WTC11 (cell line): Measurements from ENCODE around the gene PLXDC1. TPM values are rescaled to one million over a fixed set of nuclear protein-coding genes. Genes with fewer than 3 reads are reported as not detected.

Experiments used
- ATAC-seq: fragments of 200-7000 bp; cut with Tn5 transposase; 2 replicates; pipeline ENCODE4 v1.10.0; 2021; ENCODE audit warnings: mild to moderate bottlenecking, moderate library complexity
- CTCF ChIA-PET: fragments of 300-600 bp; sonication (Branson Sonifier 250); formaldehyde crosslinking; loops from one replicate; lab custom pipeline; 2021; ENCODE audit warnings: antibody characterized with exemption; lab: Charles Lee
- POLR2A ChIA-PET: fragments of 350-600 bp; sonication (Branson Sonifier 250); formaldehyde crosslinking; loops from one replicate; lab custom pipeline; 2021; ENCODE audit warnings: antibody characterized with exemption; lab: Charles Lee
- DNase-seq: peaks from one replicate; pipeline ENCODE4 v3.0.0; 2021; ENCODE audit warnings: low spot score
- H3K27ac Mint-ChIP-seq: 2 replicates; pipeline ENCODE4 v1.8.0; 2021; ENCODE audit warnings: mixed read lengths
- H3K27me3 Mint-ChIP-seq: 2 replicates; pipeline ENCODE4 v1.8.0; 2021; ENCODE audit warnings: low read depth, mild to moderate bottlenecking, moderate library complexity, mixed read lengths
- H3K36me3 Mint-ChIP-seq: 2 replicates; pipeline ENCODE4 v1.8.0; 2021; ENCODE audit warnings: mixed read lengths
- H3K4me1 Mint-ChIP-seq: 2 replicates; pipeline ENCODE4 v1.8.0; 2022; ENCODE audit warnings: mixed read lengths
- H3K4me3 Mint-ChIP-seq: 2 replicates; pipeline ENCODE4 v1.8.0; 2021; ENCODE audit warnings: mild to moderate bottlenecking, moderate library complexity, mixed read lengths
- H3K9me3 Mint-ChIP-seq: 2 replicates; pipeline ENCODE4 v1.8.0; 2021; ENCODE audit warnings: mixed read lengths
- ATF1 ChIP-seq: sonication (generic); formaldehyde crosslinking; IDR thresholded peaks from 2 replicates; pipeline ENCODE4 v1.8.1; 2023; ENCODE audit warnings: mild to moderate bottlenecking, moderate library complexity, missing genetic modification reagents
- CBFB ChIP-seq: sonication (generic); formaldehyde crosslinking; IDR thresholded peaks from 2 replicates; pipeline ENCODE4 v1.8.1; 2022; ENCODE audit warnings: mild to moderate bottlenecking, low read depth, missing genetic modification reagents
- ESRRA ChIP-seq: sonication (generic); formaldehyde crosslinking; IDR thresholded peaks from 2 replicates; pipeline ENCODE4 v1.8.1; 2022; ENCODE audit warnings: mild to moderate bottlenecking, missing genetic modification reagents, borderline replicate concordance
- FOXK1 ChIP-seq: sonication (generic); formaldehyde crosslinking; IDR thresholded peaks from 2 replicates; pipeline ENCODE4 v1.8.0; 2022; ENCODE audit warnings: mild to moderate bottlenecking, moderate library complexity, missing genetic modification reagents
- GABPB1 ChIP-seq: sonication (generic); formaldehyde crosslinking; IDR thresholded peaks from 2 replicates; pipeline ENCODE4 v1.8.1; 2023; ENCODE audit warnings: mild to moderate bottlenecking, missing genetic modification reagents
- GTF2I ChIP-seq: fragments of 250-450 bp; sonication (Bioruptor Pico); conservative IDR thresholded peaks from 2 replicates; pipeline ENCODE4 v1.4.0; 2021; ENCODE audit warnings: mild to moderate bottlenecking
- JUN ChIP-seq: sonication (generic); formaldehyde crosslinking; IDR thresholded peaks from 2 replicates; pipeline ENCODE4 v1.8.0; 2023; ENCODE audit warnings: mild to moderate bottlenecking, missing genetic modification reagents
- KAT7 ChIP-seq: sonication (generic); formaldehyde crosslinking; IDR thresholded peaks from 2 replicates; pipeline ENCODE4 v1.8.1; 2023; ENCODE audit warnings: missing genetic modification reagents, mild to moderate bottlenecking, borderline replicate concordance
- NFATC4 ChIP-seq: fragments of 250-450 bp; sonication (Bioruptor Pico); IDR thresholded peaks from 2 replicates; pipeline ENCODE4 v1.9.0; 2021; ENCODE audit warnings: mild to moderate bottlenecking
- NR1H2 ChIP-seq: sonication (generic); formaldehyde crosslinking; IDR thresholded peaks from 2 replicates; pipeline ENCODE4 v1.9.0; 2021; ENCODE audit warnings: mild to moderate bottlenecking, moderate library complexity, missing genetic modification reagents
- RORB ChIP-seq: fragments of 250-450 bp; sonication (Bioruptor Pico); IDR thresholded peaks from 2 replicates; pipeline ENCODE4 v1.9.0; 2021; ENCODE audit warnings: mild to moderate bottlenecking
- SP1 ChIP-seq: sonication (generic); formaldehyde crosslinking; conservative IDR thresholded peaks from 2 replicates; pipeline ENCODE4 v1.8.1; 2022; ENCODE audit warnings: missing genetic modification reagents
- TEAD1 ChIP-seq: sonication (generic); formaldehyde crosslinking; IDR thresholded peaks from 2 replicates; pipeline ENCODE4 v1.8.0; 2022; ENCODE audit warnings: mild to moderate bottlenecking, missing genetic modification reagents
- TEAD4 ChIP-seq: sonication (generic); formaldehyde crosslinking; IDR thresholded peaks from 2 replicates; pipeline ENCODE4 v1.8.0; 2022; ENCODE audit warnings: mild to moderate bottlenecking, missing genetic modification reagents
- ZNF138 ChIP-seq: sonication (generic); formaldehyde crosslinking; conservative IDR thresholded peaks from 2 replicates; pipeline ENCODE4 v1.8.1; 2022; ENCODE audit warnings: mild to moderate bottlenecking, moderate library complexity, missing genetic modification reagents
- ZNF219 ChIP-seq: sonication (generic); formaldehyde crosslinking; IDR thresholded peaks from 2 replicates; pipeline ENCODE4 v1.8.0; 2023; ENCODE audit warnings: missing genetic modification reagents, mild to moderate bottlenecking, borderline replicate concordance
- ZNF396 ChIP-seq: fragments of 250-450 bp; sonication (Bioruptor Pico); IDR thresholded peaks from 2 replicates; pipeline ENCODE4 v1.8.0; 2021; ENCODE audit warnings: mild to moderate bottlenecking, moderate library complexity, borderline replicate concordance
- ZNF416 ChIP-seq: fragments of 250-450 bp; sonication (Bioruptor Pico); IDR thresholded peaks from 2 replicates; pipeline ENCODE4 v1.9.0; 2021; ENCODE audit warnings: mild to moderate bottlenecking, inconsistent platforms
- ZNF423 ChIP-seq: fragments of 250-450 bp; sonication (Bioruptor Pico); IDR thresholded peaks from 2 replicates; pipeline ENCODE4 v2.1.2; 2022; ENCODE audit warnings: mild to moderate bottlenecking, moderate library complexity
- total RNA-seq: library from RNA; stranded (reverse); gene quantifications from 3 replicates; pipeline ENCODE4 v1.2.3, GENCODE V29; 2021
- TF ChIP-seq, protein P1 (sequence below): sonication (generic); formaldehyde crosslinking; IDR thresholded peaks from 2 replicates; pipeline ENCODE4 v1.8.1; 2023; ENCODE audit warnings: mild to moderate bottlenecking, missing genetic modification reagents, moderate library complexity
- TF ChIP-seq, protein P2 (sequence below): sonication (generic); formaldehyde crosslinking; IDR thresholded peaks from 2 replicates; pipeline ENCODE4 v1.8.1; 2022; ENCODE audit warnings: low read depth, mild to moderate bottlenecking, moderate library complexity, missing genetic modification reagents, borderline replicate concordance
- TF ChIP-seq, protein P3 (sequence below): fragments of 250-450 bp; sonication (Bioruptor Pico); IDR thresholded peaks from 2 replicates; pipeline ENCODE4 v1.9.0; 2021; ENCODE audit warnings: mild to moderate bottlenecking
- TF ChIP-seq, protein P4 (sequence below): fragments of 250-450 bp; sonication (Bioruptor Pico); IDR thresholded peaks from 2 replicates; pipeline ENCODE4 v2.1.2; 2022; ENCODE audit warnings: mild to moderate bottlenecking, moderate library complexity
- TF ChIP-seq, protein P5 (sequence below): sonication (generic); formaldehyde crosslinking; IDR thresholded peaks from 2 replicates; pipeline ENCODE4 v1.8.0; 2023; ENCODE audit warnings: mild to moderate bottlenecking, missing genetic modification reagents

PLXDC1 gene
- total RNA-seq, 1 experiment from 2014 or later, result 5.4 TPM

DNA sequence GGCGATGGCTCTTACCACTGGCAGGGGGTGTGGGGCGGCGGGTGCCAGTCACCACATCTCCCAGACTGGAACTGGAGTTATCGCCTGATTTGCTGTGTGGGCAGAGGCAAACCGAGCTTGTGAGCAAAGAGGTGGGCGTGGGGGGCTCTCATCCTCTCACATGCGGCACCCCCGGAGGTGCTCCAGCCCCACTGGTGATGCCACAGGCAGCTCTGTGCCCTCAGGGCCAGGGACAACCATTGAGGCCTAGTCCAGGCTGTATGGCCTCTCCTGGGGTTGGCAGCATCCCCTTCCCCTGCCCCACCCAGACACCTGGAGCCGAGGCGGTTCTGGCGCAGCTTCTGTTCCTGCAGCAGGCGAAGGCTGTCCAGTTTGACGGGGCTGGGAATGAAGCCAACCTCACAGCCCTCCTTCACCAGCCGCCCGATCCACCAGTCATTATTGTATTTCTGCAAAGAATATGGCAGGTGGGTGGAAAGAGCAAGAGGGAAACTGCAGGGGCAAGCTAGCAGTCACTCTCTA is 35.1 kb upstream of the PLXDC1 start:
- no peaks in the 10 kb centered on the region for H3K27me3 Mint-ChIP-seq
- ATAC-seq (no peak), DNase-seq (no peak)
- no peak overlapping the region for H3K4me3 Mint-ChIP-seq
- H3K4me1 Mint-ChIP-seq, result no peaks in the 10 kb centered on the region
- H3K9me3 Mint-ChIP-seq, result no peaks in the 10 kb centered on the region
- POLR2A ChIA-PET, result no interaction called here
- H3K27ac Mint-ChIP-seq, result no peak overlapping the region
- TF ChIP-seq TEAD4 (CRISPR knock-in tag), result no peak
- TF ChIP-seq FOXK1 (CRISPR knock-in tag), result no peak
- TF ChIP-seq SP1 (CRISPR knock-in tag), result no peak
- TF ChIP-seq ZNF138 (CRISPR knock-in tag), result no peak
- TF ChIP-seq, protein P1, sequence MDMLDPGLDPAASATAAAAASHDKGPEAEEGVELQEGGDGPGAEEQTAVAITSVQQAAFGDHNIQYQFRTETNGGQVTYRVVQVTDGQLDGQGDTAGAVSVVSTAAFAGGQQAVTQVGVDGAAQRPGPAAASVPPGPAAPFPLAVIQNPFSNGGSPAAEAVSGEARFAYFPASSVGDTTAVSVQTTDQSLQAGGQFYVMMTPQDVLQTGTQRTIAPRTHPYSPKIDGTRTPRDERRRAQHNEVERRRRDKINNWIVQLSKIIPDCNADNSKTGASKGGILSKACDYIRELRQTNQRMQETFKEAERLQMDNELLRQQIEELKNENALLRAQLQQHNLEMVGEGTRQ (CRISPR knock-in tag), result no peak
- no peak for TF ChIP-seq RORB (CRISPR knock-in tag)
- no peak for TF ChIP-seq GTF2I (CRISPR knock-in tag)
- no peak for TF ChIP-seq ESRRA (CRISPR knock-in tag)
- no peak for TF ChIP-seq ZNF219 (CRISPR knock-in tag)
- TF ChIP-seq, protein P2, sequence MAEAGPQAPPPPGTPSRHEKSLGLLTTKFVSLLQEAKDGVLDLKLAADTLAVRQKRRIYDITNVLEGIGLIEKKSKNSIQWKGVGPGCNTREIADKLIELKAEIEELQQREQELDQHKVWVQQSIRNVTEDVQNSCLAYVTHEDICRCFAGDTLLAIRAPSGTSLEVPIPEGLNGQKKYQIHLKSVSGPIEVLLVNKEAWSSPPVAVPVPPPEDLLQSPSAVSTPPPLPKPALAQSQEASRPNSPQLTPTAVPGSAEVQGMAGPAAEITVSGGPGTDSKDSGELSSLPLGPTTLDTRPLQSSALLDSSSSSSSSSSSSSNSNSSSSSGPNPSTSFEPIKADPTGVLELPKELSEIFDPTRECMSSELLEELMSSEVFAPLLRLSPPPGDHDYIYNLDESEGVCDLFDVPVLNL, result no peak
- CTCF ChIA-PET, result interaction anchor here (0.6 to 4.9 kb wide), 4 partner anchors 12 to 1504 kb away, joined by 4 to 39 read pairs (median 5); no protein-coding TSS in a partner anchor
- peaks cover 25% of the 10 kb centered on the region for H3K36me3 Mint-ChIP-seq

DNA sequence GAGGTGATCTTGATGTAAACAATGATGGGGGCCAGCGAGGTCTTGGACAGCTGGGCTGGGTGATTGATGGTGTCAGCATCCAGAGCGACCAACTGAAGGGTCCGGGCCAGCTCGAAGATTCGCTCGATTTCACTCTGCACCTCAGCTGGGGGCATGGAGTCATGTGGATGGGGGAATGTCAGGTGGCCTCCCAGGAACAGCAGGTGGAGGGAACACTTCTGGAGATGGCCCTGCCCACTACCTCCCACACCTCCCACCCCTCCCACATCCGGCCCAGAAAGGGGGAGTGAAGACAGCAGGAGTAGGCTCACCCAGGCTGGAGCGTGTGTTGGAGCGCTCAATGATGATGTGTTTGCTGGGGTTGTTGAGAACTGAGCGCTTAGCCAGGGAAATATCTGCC is 32.3 kb upstream of the PLXDC1 start:
- H3K36me3 Mint-ChIP-seq, result peaks cover 26% of the 10 kb centered on the region
- TF ChIP-seq NR1H2 (CRISPR knock-in tag) (no peak), ZNF396 (CRISPR knock-in tag) (no peak), JUN (no peak), NFATC4 (no peak), CBFB (CRISPR knock-in tag) (no peak)
- TF ChIP-seq, protein P3, sequence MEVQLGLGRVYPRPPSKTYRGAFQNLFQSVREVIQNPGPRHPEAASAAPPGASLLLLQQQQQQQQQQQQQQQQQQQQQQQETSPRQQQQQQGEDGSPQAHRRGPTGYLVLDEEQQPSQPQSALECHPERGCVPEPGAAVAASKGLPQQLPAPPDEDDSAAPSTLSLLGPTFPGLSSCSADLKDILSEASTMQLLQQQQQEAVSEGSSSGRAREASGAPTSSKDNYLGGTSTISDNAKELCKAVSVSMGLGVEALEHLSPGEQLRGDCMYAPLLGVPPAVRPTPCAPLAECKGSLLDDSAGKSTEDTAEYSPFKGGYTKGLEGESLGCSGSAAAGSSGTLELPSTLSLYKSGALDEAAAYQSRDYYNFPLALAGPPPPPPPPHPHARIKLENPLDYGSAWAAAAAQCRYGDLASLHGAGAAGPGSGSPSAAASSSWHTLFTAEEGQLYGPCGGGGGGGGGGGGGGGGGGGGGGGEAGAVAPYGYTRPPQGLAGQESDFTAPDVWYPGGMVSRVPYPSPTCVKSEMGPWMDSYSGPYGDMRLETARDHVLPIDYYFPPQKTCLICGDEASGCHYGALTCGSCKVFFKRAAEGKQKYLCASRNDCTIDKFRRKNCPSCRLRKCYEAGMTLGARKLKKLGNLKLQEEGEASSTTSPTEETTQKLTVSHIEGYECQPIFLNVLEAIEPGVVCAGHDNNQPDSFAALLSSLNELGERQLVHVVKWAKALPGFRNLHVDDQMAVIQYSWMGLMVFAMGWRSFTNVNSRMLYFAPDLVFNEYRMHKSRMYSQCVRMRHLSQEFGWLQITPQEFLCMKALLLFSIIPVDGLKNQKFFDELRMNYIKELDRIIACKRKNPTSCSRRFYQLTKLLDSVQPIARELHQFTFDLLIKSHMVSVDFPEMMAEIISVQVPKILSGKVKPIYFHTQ (CRISPR knock-in tag), result no peak
- no peak overlapping the region for H3K27ac Mint-ChIP-seq
- H3K4me1 Mint-ChIP-seq, result no peaks in the 10 kb centered on the region
- H3K4me3 Mint-ChIP-seq, result no peak overlapping the region
- H3K27me3 Mint-ChIP-seq, result no peaks in the 10 kb centered on the region
- DNase-seq, result no peak
- CTCF ChIA-PET, result interaction anchor here (0.6 to 4.9 kb wide), 6 partner anchors 10 to 201 kb away, joined by 3 to 39 read pairs (median 4); no protein-coding TSS in a partner anchor
- ATAC-seq, result peak; percentile 22; the same call in 1 of the 2 replicates
- no peaks in the 10 kb centered on the region for H3K9me3 Mint-ChIP-seq
- POLR2A ChIA-PET, result no interaction called here

DNA sequence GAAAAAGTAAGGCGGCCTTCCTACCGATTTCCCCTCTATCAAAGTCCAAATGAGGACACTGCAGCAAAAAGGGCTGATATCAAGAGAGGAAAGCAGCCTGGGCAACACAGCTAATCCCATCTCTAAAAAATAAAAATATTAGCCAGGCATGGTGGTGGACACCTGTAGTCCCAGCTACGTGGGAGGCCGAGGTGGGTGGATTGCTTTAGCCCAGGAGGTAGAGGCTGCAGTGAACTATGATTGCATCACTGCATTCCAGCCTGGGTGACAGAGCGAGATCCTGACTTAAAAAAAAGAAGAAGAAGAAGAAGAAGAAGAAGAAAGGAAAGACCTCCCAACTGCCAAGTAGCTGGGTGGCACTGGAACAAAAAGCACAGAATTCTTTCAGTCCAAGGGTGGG is 31.6 kb upstream of the PLXDC1 start:
- H3K36me3 Mint-ChIP-seq, result peaks cover 29% of the 10 kb centered on the region
- H3K4me1 Mint-ChIP-seq, result no peaks in the 10 kb centered on the region
- no peak for ATAC-seq
- no peaks in the 10 kb centered on the region for H3K27me3 Mint-ChIP-seq
- POLR2A ChIA-PET, result no interaction called here
- no peak for DNase-seq
- CTCF ChIA-PET, result interaction anchor here (0.8 to 4.9 kb wide), 5 partner anchors 9 to 53 kb away, joined by 3 to 39 read pairs (median 5); no protein-coding TSS in a partner anchor
- no peaks in the 10 kb centered on the region for H3K9me3 Mint-ChIP-seq
- peak overlapping the region; percentile 41; the same call in 1 of the 2 replicates for H3K27ac Mint-ChIP-seq
- H3K4me3 Mint-ChIP-seq, result no peak overlapping the region
- TF ChIP-seq, protein P4, sequence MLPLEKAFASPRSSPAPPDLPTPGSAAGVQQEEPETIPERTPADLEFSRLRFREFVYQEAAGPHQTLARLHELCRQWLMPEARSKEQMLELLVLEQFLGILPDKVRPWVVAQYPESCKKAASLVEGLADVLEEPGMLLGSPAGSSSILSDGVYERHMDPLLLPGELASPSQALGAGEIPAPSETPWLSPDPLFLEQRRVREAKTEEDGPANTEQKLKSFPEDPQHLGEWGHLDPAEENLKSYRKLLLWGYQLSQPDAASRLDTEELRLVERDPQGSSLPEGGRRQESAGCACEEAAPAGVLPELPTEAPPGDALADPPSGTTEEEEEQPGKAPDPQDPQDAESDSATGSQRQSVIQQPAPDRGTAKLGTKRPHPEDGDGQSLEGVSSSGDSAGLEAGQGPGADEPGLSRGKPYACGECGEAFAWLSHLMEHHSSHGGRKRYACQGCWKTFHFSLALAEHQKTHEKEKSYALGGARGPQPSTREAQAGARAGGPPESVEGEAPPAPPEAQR (CRISPR knock-in tag), result no peak
- TF ChIP-seq ZNF138 (CRISPR knock-in tag), result no peak
- TF ChIP-seq ATF1, result no peak
- no peak for TF ChIP-seq GABPB1 (CRISPR knock-in tag)
- no peak for TF ChIP-seq KAT7 (CRISPR knock-in tag)
- TF ChIP-seq, protein P5, sequence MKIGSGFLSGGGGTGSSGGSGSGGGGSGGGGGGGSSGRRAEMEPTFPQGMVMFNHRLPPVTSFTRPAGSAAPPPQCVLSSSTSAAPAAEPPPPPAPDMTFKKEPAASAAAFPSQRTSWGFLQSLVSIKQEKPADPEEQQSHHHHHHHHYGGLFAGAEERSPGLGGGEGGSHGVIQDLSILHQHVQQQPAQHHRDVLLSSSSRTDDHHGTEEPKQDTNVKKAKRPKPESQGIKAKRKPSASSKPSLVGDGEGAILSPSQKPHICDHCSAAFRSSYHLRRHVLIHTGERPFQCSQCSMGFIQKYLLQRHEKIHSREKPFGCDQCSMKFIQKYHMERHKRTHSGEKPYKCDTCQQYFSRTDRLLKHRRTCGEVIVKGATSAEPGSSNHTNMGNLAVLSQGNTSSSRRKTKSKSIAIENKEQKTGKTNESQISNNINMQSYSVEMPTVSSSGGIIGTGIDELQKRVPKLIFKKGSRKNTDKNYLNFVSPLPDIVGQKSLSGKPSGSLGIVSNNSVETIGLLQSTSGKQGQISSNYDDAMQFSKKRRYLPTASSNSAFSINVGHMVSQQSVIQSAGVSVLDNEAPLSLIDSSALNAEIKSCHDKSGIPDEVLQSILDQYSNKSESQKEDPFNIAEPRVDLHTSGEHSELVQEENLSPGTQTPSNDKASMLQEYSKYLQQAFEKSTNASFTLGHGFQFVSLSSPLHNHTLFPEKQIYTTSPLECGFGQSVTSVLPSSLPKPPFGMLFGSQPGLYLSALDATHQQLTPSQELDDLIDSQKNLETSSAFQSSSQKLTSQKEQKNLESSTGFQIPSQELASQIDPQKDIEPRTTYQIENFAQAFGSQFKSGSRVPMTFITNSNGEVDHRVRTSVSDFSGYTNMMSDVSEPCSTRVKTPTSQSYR (CRISPR knock-in tag), result no peak
- no peak for TF ChIP-seq TEAD1 (CRISPR knock-in tag)
- no peak for TF ChIP-seq ZNF416 (CRISPR knock-in tag)
- no peak for TF ChIP-seq ZNF423 (CRISPR knock-in tag)
